Stimulated activated CD4-positive, alpha-beta T cell treated with anti-CD3 and anti-CD28 coated beads, TNF-alpha, amount 100 ng/mL, for 1 hour (primary cell): Measurements from ENCODE around the gene IL23A.
"Not testable (repeated sequence)": the region's sequence is repeated elsewhere in the genome, so short reads cannot be mapped to it uniquely, and the experiment has no call there.

ENCODE experiments used
- DNase-seq, 3 donors: peaks; one replicate each; pipeline ENCODE4 v3.0.0-alpha.2; 2020; ENCODE audit warnings: low read depth in 3 of 3, low spot score in 1 of 3

IL23A gene

GRCh38 chr12:56338308-56339157 lies at the start of gene IL23A:
Gene IL23A, plus strand, starts transcription at chr12:56338884. Its CDS starts 161 bp downstream, at chr12:56339045.
- DNase-seq: peak; percentile 66 to 81 (median 72)

- no peak for DNase-seq
These were observed 44.9 kb upstream of the IL23A start for GRCh38 chr12:56293795-56294194.

- DNase-seq: no peak
These were observed 42.4 kb upstream of the IL23A start for GRCh38 chr12:56296295-56296694.

GRCh38 chr12:56297400-56297799 lies 41.3 kb upstream of the IL23A start:
- no peak for DNase-seq

GRCh38 chr12:56298828-56299227 lies 39.9 kb upstream of the IL23A start:
- DNase-seq: no peak

GRCh38 chr12:56299308-56299852 lies 39.3 kb upstream of the IL23A start:
- no peak for DNase-seq

- DNase-seq: peak; percentile 93 to 99 (median 95)
These were observed 38.6 kb upstream of the IL23A start, which contains the start of gene CS for GRCh38 chr12:56299853-56300643. Gene CS, minus strand, starts transcription at chr12:56300330. Its CDS starts 129 bp downstream, at chr12:56300201.

- DNase-seq: no peak
These were observed 37.8 kb upstream of the IL23A start for GRCh38 chr12:56300644-56301464.

GRCh38 chr12:56304276-56304675 lies 34.4 kb upstream of the IL23A start:
- no peak for DNase-seq

GRCh38 chr12:56304872-56305590 lies 33.7 kb upstream of the IL23A start:
- DNase-seq: no peak

GRCh38 chr12:56307221-56307965 lies 31.3 kb upstream of the IL23A start:
- no peak for DNase-seq

GRCh38 chr12:56308714-56309113 lies 30.0 kb upstream of the IL23A start:
- no peak for DNase-seq

- no peak for DNase-seq
These were observed 27.7 kb upstream of the IL23A start for GRCh38 chr12:56311003-56311402.

- no peak for DNase-seq
These were observed 23.4 kb upstream of the IL23A start for GRCh38 chr12:56315249-56315621.

GRCh38 chr12:56315622-56316473 lies 22.8 kb upstream of the IL23A start, which contains the start of gene CNPY2:
Gene CNPY2, minus strand, starts transcription at chr12:56315988. Its CDS starts 771 bp downstream, at chr12:56315217.
- DNase-seq: peak; percentile 75 to 78 (median 76)

GRCh38 chr12:56317675-56318074 lies 21.0 kb upstream of the IL23A start:
- DNase-seq: no peak

- DNase-seq: no peak
These were observed 17.7 kb upstream of the IL23A start for GRCh38 chr12:56321027-56321426.

GRCh38 chr12:56321610-56322009 lies 17.1 kb upstream of the IL23A start:
- not testable (repeated sequence) for DNase-seq
